Caco-2 (cell line): Measurements from ENCODE around the gene MINDY1. TPM values are rescaled to one million over a fixed set of nuclear protein-coding genes. Genes with fewer than 3 reads are reported as not detected.

Experiments
- BruUV-seq: library from RNA; stranded (reverse); fragments of 400-500 nt; replicated peaks from 2 replicates; lab custom pipeline; 2021; lab: Mats Ljungman, UMichigan
- CTCF ChIA-PET: fragments of 300-600 bp; sonication (Branson Sonifier 250); formaldehyde crosslinking; loops from one replicate; lab custom pipeline; 2022; ENCODE audit warnings: antibody characterized with exemption; lab: Charles Lee
- POLR2A ChIA-PET: fragments of 300-600 bp; sonication (Branson Sonifier 250); formaldehyde crosslinking; loops from one replicate; lab custom pipeline; 2022; ENCODE audit warnings: antibody characterized with exemption; lab: Charles Lee
- DNase-seq, 2 experiments: peaks; one replicate each; pipeline versions ENCODE4 v3.0.0 to v3.0.0-alpha.2; 2020 to 2022
- H3K27me3 ChIP-seq: replicated peaks from 2 replicates; pipeline ENCODE4 v1.6.0; 2011; ENCODE audit warnings: low read length; ENCODE audit not compliant: control insufficient read depth, insufficient read depth
- H3K36me3 ChIP-seq: 2 replicates; pipeline ENCODE4 v1.5.1; 2011; ENCODE audit warnings: low read length; ENCODE audit not compliant: control insufficient read depth, insufficient read depth
- H3K4me1 ChIP-seq: fragments of 250-450 bp; sonication (Bioruptor Pico); 2 replicates; pipeline ENCODE4 v1.5.1; 2020; ENCODE audit warnings: mild to moderate bottlenecking
- H3K4me3 ChIP-seq: 2 replicates; pipeline ENCODE4 v1.5.1; 2011; ENCODE audit warnings: low read depth, mild to moderate bottlenecking, control low read depth, low read length
- H3K9me3 ChIP-seq: fragments of 250-450 bp; sonication (Bioruptor Pico); 2 replicates; pipeline ENCODE4 v1.5.1; 2020; ENCODE audit warnings: mild to moderate bottlenecking, moderate library complexity
- H3K27ac Mint-ChIP-seq: one replicate; pipeline ENCODE4 v1.8.0; 2022; ENCODE audit warnings: mixed read lengths; ENCODE audit not compliant: unreplicated experiment
- H3K27me3 Mint-ChIP-seq: one replicate; pipeline ENCODE4 v1.8.0; 2022; ENCODE audit warnings: mixed read lengths; ENCODE audit not compliant: insufficient read depth, unreplicated experiment
- H3K36me3 Mint-ChIP-seq: one replicate; pipeline ENCODE4 v1.8.0; 2022; ENCODE audit warnings: mild to moderate bottlenecking, mixed read lengths; ENCODE audit not compliant: insufficient read depth, unreplicated experiment
- H3K4me1 Mint-ChIP-seq: one replicate; pipeline ENCODE4 v1.8.0; 2022; ENCODE audit warnings: low read depth, mixed read lengths; ENCODE audit not compliant: unreplicated experiment
- H3K4me3 Mint-ChIP-seq: one replicate; pipeline ENCODE4 v1.8.0; 2022; ENCODE audit warnings: mild to moderate bottlenecking, moderate library complexity, mixed read lengths; ENCODE audit not compliant: unreplicated experiment
- H3K9me3 Mint-ChIP-seq: one replicate; pipeline ENCODE4 v1.8.0; 2022; ENCODE audit warnings: mixed read lengths; ENCODE audit not compliant: unreplicated experiment
- intact Hi-C: fragments of 100-400 bp; cut with micrococcal nuclease; formaldehyde crosslinking; loops from one replicate; pipeline ENCODE4 v1.10.0; 2022; ENCODE audit not compliant: unreplicated experiment
- total RNA-seq: library from RNA; stranded (reverse); gene quantifications from 2 replicates; pipeline ENCODE4 v1.2.3, GENCODE V29; 2022
- TF ChIP-seq, protein P1 (sequence below), 2 experiments: fragments of 200-600 bp in 1 of 2; IDR thresholded peaks; 1 replicate in 1 of 2; 2 replicates in 1 of 2; pipeline versions ENCODE4 v1.5.1 to v1.8.0; 2011 to 2022; ENCODE audit warnings: antibody characterized with exemption in 1 of 2, control low read depth in 1 of 2, inconsistent platforms in 1 of 2, low read depth in 1 of 2, low read length in 1 of 2, mild to moderate bottlenecking in 1 of 2, moderate library complexity in 1 of 2; ENCODE audit not compliant: insufficient read depth in 1 of 2, severe bottlenecking in 1 of 2, unreplicated experiment in 1 of 2

The MINDY1 gene
- total RNA-seq, 1 experiment from 2014 or later: 15.6 TPM

DNA sequence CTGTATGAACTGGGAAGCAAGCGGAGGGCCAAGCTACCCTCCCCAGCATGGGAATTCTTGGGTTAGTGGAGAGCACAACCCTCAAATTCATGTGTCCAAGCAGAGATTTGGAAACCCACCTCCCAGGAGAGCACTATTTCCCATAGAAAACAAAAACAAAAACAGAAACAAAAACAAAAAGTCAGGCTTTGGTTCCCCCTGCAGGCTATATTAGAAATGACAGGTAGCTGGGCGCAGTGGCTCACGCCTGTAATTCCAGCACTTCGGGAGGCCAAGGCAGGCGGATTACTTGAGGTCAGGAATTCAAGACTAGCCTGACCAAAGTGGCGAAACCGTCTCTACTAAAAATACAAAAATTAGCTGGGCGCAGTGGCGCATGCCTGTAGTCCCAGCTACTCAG is 10.8 kb downstream of the MINDY1 start:
- no peak overlapping the region for H3K4me3 Mint-ChIP-seq
- peaks cover 25% of the 10 kb centered on the region for H3K36me3 Mint-ChIP-seq
- peaks cover 11% of the 10 kb centered on the region for H3K4me1 Mint-ChIP-seq
- TF ChIP-seq, protein P1, sequence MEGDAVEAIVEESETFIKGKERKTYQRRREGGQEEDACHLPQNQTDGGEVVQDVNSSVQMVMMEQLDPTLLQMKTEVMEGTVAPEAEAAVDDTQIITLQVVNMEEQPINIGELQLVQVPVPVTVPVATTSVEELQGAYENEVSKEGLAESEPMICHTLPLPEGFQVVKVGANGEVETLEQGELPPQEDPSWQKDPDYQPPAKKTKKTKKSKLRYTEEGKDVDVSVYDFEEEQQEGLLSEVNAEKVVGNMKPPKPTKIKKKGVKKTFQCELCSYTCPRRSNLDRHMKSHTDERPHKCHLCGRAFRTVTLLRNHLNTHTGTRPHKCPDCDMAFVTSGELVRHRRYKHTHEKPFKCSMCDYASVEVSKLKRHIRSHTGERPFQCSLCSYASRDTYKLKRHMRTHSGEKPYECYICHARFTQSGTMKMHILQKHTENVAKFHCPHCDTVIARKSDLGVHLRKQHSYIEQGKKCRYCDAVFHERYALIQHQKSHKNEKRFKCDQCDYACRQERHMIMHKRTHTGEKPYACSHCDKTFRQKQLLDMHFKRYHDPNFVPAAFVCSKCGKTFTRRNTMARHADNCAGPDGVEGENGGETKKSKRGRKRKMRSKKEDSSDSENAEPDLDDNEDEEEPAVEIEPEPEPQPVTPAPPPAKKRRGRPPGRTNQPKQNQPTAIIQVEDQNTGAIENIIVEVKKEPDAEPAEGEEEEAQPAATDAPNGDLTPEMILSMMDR (IDR thresholded peaks at IDR 0.05; ENCODE audit: insufficient read depth in 1 of 2, low read depth in 1 of 2, low read length in 1 of 2, severe bottlenecking in 1 of 2, unreplicated experiment in 1 of 2): peak; percentile 66 to 95
- ChIA-PET POLR2A (interaction anchor here (0.6 to 1.3 kb wide), 2 partner anchors 14 to 200 kb away, joined by 5 to 9 read pairs; partner anchors contain the start of gene ANXA9), CTCF (interaction anchor here (0.5 to 5.0 kb wide), 15 partner anchors 10 to 305 kb away, joined by 3 to 50 read pairs (median 5); partner anchors contain the start of genes ANXA9, C1orf56, GOLPH3L and MINDY1)
- no peaks in the 10 kb centered on the region for H3K27me3 Mint-ChIP-seq
- H3K27me3 ChIP-seq: no peaks in the 10 kb centered on the region
- no peaks in the 10 kb centered on the region for H3K9me3 ChIP-seq
- H3K4me1 ChIP-seq: peaks cover 15% of the 10 kb centered on the region; the same call in 1 of the 2 replicates
- intact Hi-C loops: loop anchor here (1.0 kb wide), 1 partner anchor 15 kb away; no protein-coding TSS in a partner anchor
- H3K4me3 ChIP-seq: no peak overlapping the region
- peaks cover 2% of the 10 kb centered on the region for H3K36me3 ChIP-seq
- no peaks in the 10 kb centered on the region for H3K9me3 Mint-ChIP-seq
- no TSS peak for BruUV-seq
- DNase-seq: peak in 1 of 2 experiments; percentile 55
- H3K27ac Mint-ChIP-seq: peak overlapping the region; percentile 26

DNA sequence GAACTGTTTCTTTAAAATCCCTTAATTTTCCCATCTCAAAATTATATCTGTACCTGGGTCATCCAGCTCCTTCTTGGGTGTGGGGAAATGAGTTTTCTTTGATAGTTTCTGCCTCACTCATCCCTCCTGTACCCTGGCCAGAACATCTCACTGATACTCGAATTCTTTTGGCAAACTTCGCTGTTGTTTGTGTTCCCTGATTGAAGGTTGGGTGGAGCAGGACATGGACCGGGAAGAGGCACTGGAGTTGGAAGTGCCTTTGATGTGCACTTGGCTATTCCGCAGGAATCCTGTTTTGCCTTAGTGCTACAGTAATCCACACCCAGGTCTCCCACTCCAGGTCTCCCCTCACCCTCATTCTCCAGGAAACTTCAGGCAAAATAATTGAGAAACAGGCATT is 11.2 kb downstream of the MINDY1 start:
- intact Hi-C loops: no loop called here
- Mint-ChIP-seq H3K9me3 (no peaks in the 10 kb centered on the region), H3K27me3 (no peaks in the 10 kb centered on the region), H3K4me3 (no peak overlapping the region), H3K4me1 (peaks cover 7% of the 10 kb centered on the region), H3K27ac (no peak overlapping the region), H3K36me3 (peaks cover 24% of the 10 kb centered on the region)
- H3K9me3 ChIP-seq: no peaks in the 10 kb centered on the region
- BruUV-seq: TSS peak; percentile 21
- peaks cover 15% of the 10 kb centered on the region; the same call in 1 of the 2 replicates for H3K4me1 ChIP-seq
- CTCF ChIA-PET: interaction anchor here (0.7 to 5.0 kb wide), 7 partner anchors 10 to 298 kb away, joined by 3 to 50 read pairs (median 6); partner anchors contain the start of genes ANXA9, C1orf56, GOLPH3L and MINDY1
- no peak overlapping the region for H3K4me3 ChIP-seq
- POLR2A ChIA-PET: interaction anchor here (0.6 to 1.3 kb wide), 2 partner anchors 13 to 200 kb away, joined by 5 to 9 read pairs; partner anchors contain the start of gene ANXA9
- DNase-seq: no peak
- H3K27me3 ChIP-seq: no peaks in the 10 kb centered on the region
- H3K36me3 ChIP-seq: peaks cover 2% of the 10 kb centered on the region
- TF ChIP-seq, protein P1 (IDR thresholded peaks at IDR 0.05; ENCODE audit: insufficient read depth in 1 of 2, low read depth in 1 of 2, low read length in 1 of 2, severe bottlenecking in 1 of 2, unreplicated experiment in 1 of 2): no peak

DNA sequence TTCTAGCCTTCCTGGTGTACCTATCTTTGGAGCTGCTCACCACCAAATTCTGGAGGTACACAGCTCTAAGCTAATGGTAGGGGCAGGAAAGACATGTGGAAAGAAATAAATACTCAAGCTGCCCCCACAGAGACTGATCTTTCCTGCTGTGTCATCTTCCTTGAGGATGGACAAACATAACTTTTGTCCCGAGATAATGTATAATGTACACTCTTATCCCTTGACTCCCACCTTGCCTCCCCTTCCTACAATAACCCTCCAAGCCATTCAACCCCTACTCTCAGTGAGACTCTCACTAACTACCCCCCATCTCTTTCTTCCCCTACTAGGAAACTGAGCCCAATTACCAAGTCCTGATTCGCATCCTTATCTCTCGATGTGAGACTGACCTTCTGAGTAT is 12.5 kb downstream of the MINDY1 start:
- Mint-ChIP-seq H3K36me3 (peaks cover 20% of the 10 kb centered on the region), H3K27ac (no peak overlapping the region), H3K4me3 (no peak overlapping the region), H3K4me1 (peaks cover 4% of the 10 kb centered on the region), H3K9me3 (no peaks in the 10 kb centered on the region), H3K27me3 (no peaks in the 10 kb centered on the region)
- Histone ChIP-seq H3K9me3 (no peaks in the 10 kb centered on the region), H3K27me3 (no peaks in the 10 kb centered on the region), H3K4me3 (no peak overlapping the region), H3K4me1 (peaks cover 15% of the 10 kb centered on the region; the same call in 1 of the 2 replicates), H3K36me3 (peaks cover 2% of the 10 kb centered on the region; the same call in 1 of the 2 replicates)
- DNase-seq: no peak
- ChIA-PET POLR2A (interaction anchor here (0.6 kb wide), 1 partner anchor 17 kb away, joined by 4 read pairs; no protein-coding TSS in a partner anchor), CTCF (interaction anchor here (2.4 to 5.0 kb wide), 2 partner anchors 12 kb away, joined by 34 to 50 read pairs; partner anchors contain the start of genes ANXA9 and MINDY1)
- intact Hi-C loops: no loop called here
- BruUV-seq: no TSS peak
- TF ChIP-seq, protein P1 (IDR thresholded peaks at IDR 0.05; ENCODE audit: insufficient read depth in 1 of 2, low read depth in 1 of 2, low read length in 1 of 2, severe bottlenecking in 1 of 2, unreplicated experiment in 1 of 2): no peak
